K562 (cell line): ENCODE results near the gene SPPL3. TPM values are rescaled to one million over a fixed set of nuclear protein-coding genes. Genes with fewer than 3 reads are reported as not detected.
A peak's percentile ranks its signal among the peaks of the same experiment; 100 is the strongest.

Experiments used
- ATAC-seq: fragments of 200-7000 bp; cut with Tn5 transposase; 3 replicates; pipeline ENCODE4 v1.9.1; 2020; ENCODE audit warnings: moderate library complexity
- BruUV-seq: library from RNA; stranded (reverse); fragments of 400-500 nt; replicated peaks from 2 replicates; lab custom pipeline; 2021; lab: Mats Ljungman, UMichigan
- CTCF ChIA-PET: fragments of 300-600 bp; formaldehyde crosslinking; extraction: SDS; loops from one replicate; lab custom pipeline; 2021; ENCODE audit warnings: low intra/inter-chr PET ratio; lab: Yijun Ruan, JAX
- POLR2A ChIA-PET: fragments of 300-600, 350-650 bp; sonication (Branson Sonifier 250); formaldehyde crosslinking; extraction: SDS; loops from one replicate; lab custom pipeline; 2021; ENCODE audit warnings: antibody characterized with exemption, inconsistent platforms; lab: Yijun Ruan, JAX
- DNase-seq, 4 experiments: peaks; one replicate each; pipeline versions ENCODE4 v3.0.0 to v3.0.0-alpha.2; 2011 to 2018; ENCODE audit warnings: low spot score in 3 of 4, mixed read lengths in 3 of 4; ENCODE audit errors: extremely low read depth in 1 of 4
- FAIRE-seq: peaks from 2 replicates; lab custom pipeline; 2011; peaks lifted over from hg19 to GRCh38; lab: Jason Lieb, UNC
- H2AFZ ChIP-seq: 2 replicates; pipeline ENCODE4 v1.6.0; 2011; ENCODE audit warnings: low read depth, low read length, control low read depth, inconsistent platforms
- H3K27ac ChIP-seq: fragments of 200-600 bp; 3 replicates; pipeline ENCODE4 v1.8.0; 2011; ENCODE audit warnings: low read depth, mild to moderate bottlenecking, control low read depth, inconsistent platforms, low read length, moderate library complexity, mixed read lengths; ENCODE audit errors: extremely low read depth
- H3K27me3 ChIP-seq, 2 experiments: fragments of 300-600 bp in 1 of 2; 2 replicates in 1 of 2; 3 replicates in 1 of 2; pipeline versions ENCODE4 v1.6.0 to v1.8.0; 2011; ENCODE audit warnings: inconsistent platforms in 2 of 2, low read length in 2 of 2, mild to moderate bottlenecking in 1 of 2, mixed read lengths in 1 of 2, moderate library complexity in 1 of 2; ENCODE audit not compliant: control insufficient read depth in 2 of 2, insufficient read depth in 2 of 2
- H3K36me3 ChIP-seq: fragments of 300-600 bp; 3 replicates; pipeline ENCODE4 v1.8.0; 2011; ENCODE audit warnings: mild to moderate bottlenecking, low read length, inconsistent platforms; ENCODE audit not compliant: control insufficient read depth, insufficient read depth
- H3K4me1 ChIP-seq, 2 experiments: fragments of 200-600 bp in 1 of 2; replicated peaks in 1 of 2; 2 replicates in 1 of 2; 3 replicates in 1 of 2; pipeline versions ENCODE4 v1.5.1 to v1.8.0; 2011; ENCODE audit warnings: inconsistent platforms in 2 of 2, low read length in 2 of 2, mild to moderate bottlenecking in 1 of 2, mixed read lengths in 1 of 2, moderate library complexity in 1 of 2; ENCODE audit not compliant: control insufficient read depth in 2 of 2, insufficient read depth in 2 of 2
- H3K4me2 ChIP-seq: 2 replicates; pipeline ENCODE4 v1.6.1; 2011; ENCODE audit warnings: low read length, control low read depth, inconsistent platforms, mixed read lengths; ENCODE audit not compliant: insufficient read depth
- H3K4me3 ChIP-seq: fragments of 200-600 bp; sonication (generic), shearing (Covaris generic); 2 replicates; pipeline ENCODE4 v1.5.1; 2016; ENCODE audit warnings: control low read depth, inconsistent platforms
- H3K79me2 ChIP-seq: fragments of 200-600 bp; 3 replicates; pipeline ENCODE4 v1.8.0; 2011; ENCODE audit warnings: low read length, inconsistent platforms; ENCODE audit not compliant: control insufficient read depth, insufficient read depth
- H3K9ac ChIP-seq, 2 experiments: 2 replicates each; pipeline versions ENCODE4 v1.6.0 to v1.6.1; 2011; ENCODE audit warnings: low read depth in 2 of 2, low read length in 2 of 2, control low read depth in 1 of 2, inconsistent platforms in 1 of 2, mild to moderate bottlenecking in 1 of 2, mixed read lengths in 1 of 2; ENCODE audit not compliant: insufficient read depth in 1 of 2
- H3K9me1 ChIP-seq: one replicate; pipeline ENCODE4 v1.6.0; 2011; ENCODE audit warnings: inconsistent platforms, mild to moderate bottlenecking, low read length, moderate library complexity; ENCODE audit not compliant: control insufficient read depth, insufficient read depth
- H3K9me3 ChIP-seq: replicated peaks from 2 replicates; pipeline ENCODE4 v1.5.1; 2011; ENCODE audit warnings: low read depth, low read length, inconsistent platforms; ENCODE audit not compliant: control insufficient read depth, insufficient read depth
- H4K20me1 ChIP-seq: replicated peaks from 2 replicates; pipeline ENCODE4 v1.6.1; 2011; ENCODE audit warnings: low read length, inconsistent platforms, mixed read lengths; ENCODE audit not compliant: control insufficient read depth, insufficient read depth
- ATF7 ChIP-seq: fragments of 450-650 bp; IDR thresholded peaks from 2 replicates; pipeline ENCODE4 v1.7.1; 2014; ENCODE audit warnings: mild to moderate bottlenecking, moderate library complexity
- BCOR ChIP-seq: fragments of 450-650 bp; IDR thresholded peaks from 2 replicates; pipeline ENCODE4 v1.6.1; 2016
- C11orf30 ChIP-seq: fragments of 450-650 bp; IDR thresholded peaks from 2 replicates; pipeline ENCODE4 v1.6.1; 2016; ENCODE audit warnings: low read depth, mild to moderate bottlenecking
- E2F5 ChIP-seq: sonication (generic); formaldehyde crosslinking; IDR thresholded peaks from 2 replicates; pipeline ENCODE4 v1.8.0; 2022; ENCODE audit warnings: mild to moderate bottlenecking, missing genetic modification reagents
- ESRRA ChIP-seq: fragments of 450-650 bp; IDR thresholded peaks from 2 replicates; pipeline ENCODE4 v1.6.1; 2014; ENCODE audit warnings: low read depth, mild to moderate bottlenecking, moderate library complexity, borderline replicate concordance
- FOXA3 ChIP-seq, 2 experiments: fragments of 450-650 bp in 1 of 2; sonication (generic) in 1 of 2; formaldehyde crosslinking; IDR thresholded peaks in 1 of 2; conservative IDR thresholded peaks in 1 of 2; 2 replicates each; pipeline versions ENCODE4 v1.4.0 to v1.8.0; 2020 to 2022; ENCODE audit warnings: mild to moderate bottlenecking in 2 of 2, missing genetic modification reagents in 1 of 2
- JUNB ChIP-seq: fragments of 450-650 bp; formaldehyde crosslinking; conservative IDR thresholded peaks from 2 replicates; pipeline ENCODE4 v1.4.0; 2020; ENCODE audit warnings: mild to moderate bottlenecking
- L3MBTL2 ChIP-seq: fragments of 450-650 bp; IDR thresholded peaks from 2 replicates; pipeline ENCODE4 v1.6.1; 2016; ENCODE audit warnings: mild to moderate bottlenecking, moderate library complexity
- OTX1 ChIP-seq: fragments of 450-650 bp; formaldehyde crosslinking; IDR thresholded peaks from 2 replicates; pipeline ENCODE4 v1.4.0; 2022; ENCODE audit warnings: mild to moderate bottlenecking
- PHF21A ChIP-seq: fragments of 450-650 bp; IDR thresholded peaks from 2 replicates; pipeline ENCODE4 v1.6.1; 2017; ENCODE audit warnings: low read depth, borderline replicate concordance
- RBM25 ChIP-seq: fragments of 200-400 bp; formaldehyde crosslinking; IDR thresholded peaks from 2 replicates; pipeline ENCODE4 v1.6.1; 2018; ENCODE audit warnings: low read length, low read depth, moderate library complexity; ENCODE audit not compliant: severe bottlenecking
- RUNX1 ChIP-seq: sonication (generic); IDR thresholded peaks from 2 replicates; pipeline ENCODE4 v1.6.1; 2016; ENCODE audit warnings: antibody characterized with exemption, low read depth
- SMARCA5 ChIP-seq: fragments of 450-650 bp; IDR thresholded peaks from 2 replicates; pipeline ENCODE4 v1.6.1; 2016
- SMC3 ChIP-seq: conservative IDR thresholded peaks from 2 replicates; pipeline ENCODE4 v1.6.1; 2011; ENCODE audit warnings: low read depth, low read length, improper control_type of control experiment; ENCODE audit not compliant: insufficient read depth
- SRSF3 ChIP-seq: fragments of 200-400 bp; formaldehyde crosslinking; IDR thresholded peaks from 2 replicates; pipeline ENCODE4 v1.6.1; 2016; ENCODE audit warnings: mild to moderate bottlenecking, low read length, moderate library complexity; ENCODE audit not compliant: insufficient read depth
- TCF7 ChIP-seq: sonication (generic); IDR thresholded peaks from 2 replicates; pipeline ENCODE4 v1.6.1; 2016; ENCODE audit warnings: antibody characterized with exemption, borderline replicate concordance
- ZBTB49 ChIP-seq: sonication (generic); formaldehyde crosslinking; IDR thresholded peaks from 2 replicates; pipeline ENCODE4 v1.8.0; 2022; ENCODE audit warnings: missing genetic modification reagents, mild to moderate bottlenecking, borderline replicate concordance
- ZFP36 ChIP-seq: fragments of 150-350 bp; IDR thresholded peaks from 2 replicates; pipeline ENCODE4 v1.6.1; 2018; ENCODE audit warnings: low read length, low read depth; ENCODE audit not compliant: partially characterized antibody
- ZNF146 ChIP-seq: IDR thresholded peaks from one replicate; pipeline ENCODE4 v1.6.1; 2018; ENCODE audit warnings: missing compliant biosample characterization; ENCODE audit not compliant: unreplicated experiment
- WGBS: fragments of 100-300 bp; shearing (Covaris generic); methylation state at CpG from one replicate; pipeline ENCODE4 v1.1.6; 2016; ENCODE audit warnings: low coverage, mixed read lengths; ENCODE audit not compliant: insufficient coverage; ENCODE audit errors: missing lambda C conversion rate; 5-methylcytosine and 5-hydroxymethylcytosine counted together
- in situ Hi-C: fragments of 300-500 bp; cut with MboI; formaldehyde crosslinking; loops from 4 replicates; pipeline ENCODE4 v1.15.0; 2018; ENCODE audit warnings: inconsistent platforms, mixed read lengths
- intact Hi-C: fragments of 100-400 bp; cut with micrococcal nuclease; formaldehyde crosslinking; loops from 2 replicates; pipeline ENCODE4 v1.14.2; 2022
- polyA plus RNA-seq, 8 experiments: library from polyadenylated mRNA; depleted of rRNA in 4 of 8; stranded (reverse) in 5 of 8; unstranded in 3 of 8; fragments of >200 nt; fragmentation: Nextera tagmentation in 2 of 8; fragmentation: Illumina TruSeq in 1 of 8; extraction: Ambion mirVana in 2 of 8; extraction: Trizol in 1 of 8; gene quantifications; 2 replicates each; pipeline versions ENCODE4 v1.2.1 to v1.2.3, GENCODE V29; 2011 to 2014; ENCODE audit warnings: inconsistent platforms in 1 of 8, missing spikeins in 1 of 8
- total RNA-seq, 7 experiments: library from RNA; depleted of rRNA in 6 of 7; stranded (reverse); fragments of >200 nt in 6 of 7; fragmentation: Illumina TruSeq in 2 of 7; extraction: Trizol in 2 of 7; gene quantifications; 2 replicates each; pipeline versions ENCODE4 v1.2.1 to v1.2.3, GENCODE V29; 2011 to 2021; ENCODE audit warnings: low replicate concordance in 1 of 7
- TF ChIP-seq, protein P1 (sequence below): fragments of 450-650 bp; IDR thresholded peaks from one replicate; pipeline ENCODE4 v1.6.1; 2018; ENCODE audit warnings: mild to moderate bottlenecking, moderate library complexity; ENCODE audit not compliant: partially characterized antibody

The SPPL3 gene
- total and polyA plus RNA-seq, 9 of the 15 experiments (the other 6 are each of a cell fraction or from before 2014, with no cell fraction given): 2.9 to 32.1 (median 7.1) TPM

DNA sequence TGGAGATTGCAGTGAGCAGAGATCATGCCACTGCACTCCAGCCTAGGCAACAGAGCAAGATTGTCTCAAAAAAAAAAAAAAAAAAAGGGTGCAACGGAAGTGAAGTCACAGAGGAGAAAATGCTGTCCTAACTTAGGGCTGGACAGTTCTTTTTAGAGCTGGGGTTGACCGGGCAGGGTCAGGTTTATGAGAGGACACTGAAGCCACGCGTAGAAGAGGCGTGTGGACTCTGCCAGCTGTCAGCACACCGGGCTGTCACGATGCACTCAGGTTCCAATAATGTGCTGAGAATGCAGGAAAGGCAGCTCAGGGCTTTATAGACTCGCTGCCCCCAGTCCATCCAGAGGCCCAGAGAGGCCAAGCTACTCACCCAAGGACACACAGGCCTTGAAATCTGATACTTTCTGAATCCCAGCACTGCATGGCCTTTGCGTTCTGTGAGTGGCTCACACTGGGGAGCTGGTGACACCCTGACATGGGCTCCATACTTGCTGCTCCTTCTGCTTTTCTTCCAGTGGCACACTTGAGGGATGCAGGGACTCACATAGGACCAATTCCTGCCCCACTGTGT is 28.9 kb upstream of the SPPL3 start:
- Histone ChIP-seq H3K9me3 (no peaks in the 10 kb centered on the region), H3K36me3 (no peaks in the 10 kb centered on the region), H2AFZ (no peak overlapping the region), H3K4me1 (no peaks in the 10 kb centered on the region; a peak in 2 of 5 replicates), H3K79me2 (no peaks in the 10 kb centered on the region), H3K9ac (peak overlapping the region in 1 of 2 experiments; percentile 45; a peak in 1 of 4 replicates), H3K9me1 (no peaks in the 10 kb centered on the region), H3K4me2 (no peak overlapping the region), H3K27ac (no peak overlapping the region), H3K27me3 (peaks cover 0 to 7% of the 10 kb centered on the region in 2 experiments; a peak in 1 of 5 replicates), H4K20me1 (no peaks in the 10 kb centered on the region), H3K4me3 (no peak overlapping the region)
- ChIA-PET CTCF (no interaction called here), POLR2A (no interaction called here)
- DNase-seq (no peak), ATAC-seq (no peak; the same call in 2 of the 3 replicates), FAIRE-seq (no peak)
- in situ Hi-C loops (no loop called here), intact Hi-C loops (no loop called here)
- WGBS: 50% methylated on average over 9 of the region's 9 CpGs
- no TSS peak for BruUV-seq
- no peak for TF ChIP-seq PHF21A
- TF ChIP-seq SRSF3: no peak
- no peak for TF ChIP-seq SMC3
- no peak for TF ChIP-seq OTX1 (CRISPR knock-in tag)
- TF ChIP-seq ESRRA: no peak
- peak; percentile 64; the same call in 1 of the 2 replicates for TF ChIP-seq SMARCA5
- peak; percentile 63; the same call in 1 of the 2 replicates for TF ChIP-seq BCOR
- TF ChIP-seq C11orf30: peak; percentile 14; the same call in 1 of the 2 replicates
- no peak for TF ChIP-seq ZBTB49 (CRISPR knock-in tag)
- no peak for TF ChIP-seq FOXA3 (CRISPR knock-in tag; conservative IDR thresholded peaks at IDR 0.05 in 1 of 2, IDR thresholded peaks at IDR 0.05 in 1 of 2)
- TF ChIP-seq RUNX1: no peak
- no peak for TF ChIP-seq E2F5 (CRISPR knock-in tag)
- no peak for TF ChIP-seq ATF7
- TF ChIP-seq RBM25: peak; percentile 73
- no peak for TF ChIP-seq ZNF146 (CRISPR knock-in tag)
- no peak for TF ChIP-seq L3MBTL2
- TF ChIP-seq TCF7: no peak
- TF ChIP-seq JUNB (CRISPR knock-in tag): no peak
- peak; percentile 84 for TF ChIP-seq ZFP36
- TF ChIP-seq, protein P1, sequence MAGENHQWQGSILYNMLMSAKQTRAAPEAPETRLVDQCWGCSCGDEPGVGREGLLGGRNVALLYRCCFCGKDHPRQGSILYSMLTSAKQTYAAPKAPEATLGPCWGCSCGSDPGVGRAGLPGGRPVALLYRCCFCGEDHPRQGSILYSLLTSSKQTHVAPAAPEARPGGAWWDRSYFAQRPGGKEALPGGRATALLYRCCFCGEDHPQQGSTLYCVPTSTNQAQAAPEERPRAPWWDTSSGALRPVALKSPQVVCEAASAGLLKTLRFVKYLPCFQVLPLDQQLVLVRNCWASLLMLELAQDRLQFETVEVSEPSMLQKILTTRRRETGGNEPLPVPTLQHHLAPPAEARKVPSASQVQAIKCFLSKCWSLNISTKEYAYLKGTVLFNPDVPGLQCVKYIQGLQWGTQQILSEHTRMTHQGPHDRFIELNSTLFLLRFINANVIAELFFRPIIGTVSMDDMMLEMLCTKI: no peak
